Tibial nerve (tissue), 4 donors: Measurements from ENCODE around the gene LYPLAL1. TPM values are rescaled to one million over a fixed set of nuclear protein-coding genes. Genes with fewer than 3 reads are reported as not detected.

Source experiments
- DNase-seq, 2 donors: peaks; one replicate each; pipeline ENCODE4 v3.0.0-alpha.2; 2019; ENCODE audit warnings: low spot score in 2 of 2
- H3K27ac ChIP-seq, 4 donors: fragments of 200-600 bp; sonication (generic) in 3 of 4; one replicate each; pipeline ENCODE4 v1.5.1; 2017 to 2019; ENCODE audit warnings: mild to moderate bottlenecking in 1 of 4
- H3K27me3 ChIP-seq, 2 donors: fragments of 200-600 bp; sonication (generic) in 1 of 2; one replicate each; pipeline versions ENCODE4 v1.5.1 to v1.6.0; 2017 to 2019
- H3K36me3 ChIP-seq, 3 donors: fragments of 200-600 bp; sonication (generic); one replicate each; pipeline ENCODE4 v1.5.1; 2018 to 2019
- H3K4me1 ChIP-seq, 4 donors: fragments of 200-600 bp; sonication (generic) in 3 of 4; one replicate each; pipeline ENCODE4 v1.5.1; 2017 to 2019
- H3K4me3 ChIP-seq, 4 donors: fragments of 200-600 bp; sonication (generic) in 3 of 4; one replicate each; pipeline ENCODE4 v1.5.1; 2017 to 2019; ENCODE audit warnings: mild to moderate bottlenecking in 1 of 4, moderate library complexity in 1 of 4
- H3K9me3 ChIP-seq, 4 donors: fragments of 200-600 bp; sonication (generic) in 3 of 4; one replicate each; pipeline ENCODE4 v1.5.1; 2017 to 2019
- CTCF ChIP-seq, 5 experiments: fragments of 200-600 bp in 3 of 5; fragments of 450-650 bp in 2 of 5; sonication (generic) in 3 of 5; IDR thresholded peaks; one replicate each; pipeline ENCODE4 v1.5.1; 2016 to 2019; ENCODE audit warnings: antibody characterized with exemption in 5 of 5, mild to moderate bottlenecking in 3 of 5, moderate library complexity in 2 of 5
- EP300 ChIP-seq, 2 donors: sonication (generic); formaldehyde crosslinking; IDR thresholded peaks; one replicate each; pipeline ENCODE4 v1.6.1; 2017; ENCODE audit warnings: antibody characterized with exemption in 2 of 2, mild to moderate bottlenecking in 1 of 2
- POLR2A ChIP-seq, 2 donors: fragments of 450-650 bp; IDR thresholded peaks; one replicate each; pipeline ENCODE4 v1.6.1; 2017; ENCODE audit warnings: antibody characterized with exemption in 2 of 2, mild to moderate bottlenecking in 2 of 2, moderate library complexity in 2 of 2
- WGBS, 2 donors: methylation state at CpG; one replicate each; pipeline ENCODE4 v1.1.5; 2018; 5-methylcytosine and 5-hydroxymethylcytosine counted together
- total RNA-seq, 4 donors: library from RNA; depleted of rRNA; stranded (reverse); fragments of >200 nt; gene quantifications; one replicate each; pipeline ENCODE4 v1.1.0, GENCODE V29; 2016

Gene LYPLAL1
- total RNA-seq, 4 donors from 2014 or later: 19.2 to 52.2 (median 22.1) TPM

GRCh38 chr1:219151467-219151866 is 22.2 kb upstream of the LYPLAL1 start:
- TF ChIP-seq CTCF (IDR thresholded peaks at IDR 0.05) (no peak), POLR2A (IDR thresholded peaks at IDR 0.05) (no peak), EP300 (IDR thresholded peaks at IDR 0.05) (no peak)
- H3K27me3 ChIP-seq: no peaks in the 10 kb centered on the region
- H3K4me1 ChIP-seq: peaks cover 0 to 7% (median 0%) of the 10 kb centered on the region in 4 donors
- H3K9me3 ChIP-seq: no peaks in the 10 kb centered on the region
- H3K27ac ChIP-seq: no peak overlapping the region
- DNase-seq: no peak
- no peaks in the 10 kb centered on the region for H3K36me3 ChIP-seq
- WGBS, 2 donors: 94% methylated on average over 3 of the region's 3 CpGs
- no peak overlapping the region for H3K4me3 ChIP-seq

GRCh38 chr1:219152751-219153150 is 20.9 kb upstream of the LYPLAL1 start:
- H3K4me3 ChIP-seq: no peak overlapping the region
- no peak for DNase-seq
- 80 to 82% methylated on average over 3 of the region's 3 CpGs for WGBS, 2 donors
- TF ChIP-seq POLR2A (IDR thresholded peaks at IDR 0.05) (no peak), EP300 (IDR thresholded peaks at IDR 0.05) (no peak), CTCF (IDR thresholded peaks at IDR 0.05) (no peak)
- H3K27me3 ChIP-seq: no peaks in the 10 kb centered on the region
- H3K4me1 ChIP-seq: peaks cover 0 to 7% (median 0%) of the 10 kb centered on the region in 4 donors
- H3K9me3 ChIP-seq: no peaks in the 10 kb centered on the region
- no peak overlapping the region for H3K27ac ChIP-seq
- no peaks in the 10 kb centered on the region for H3K36me3 ChIP-seq

GRCh38 chr1:219153723-219154122 is 20.0 kb upstream of the LYPLAL1 start:
- Histone ChIP-seq H3K27ac (no peak overlapping the region), H3K27me3 (no peaks in the 10 kb centered on the region), H3K36me3 (no peaks in the 10 kb centered on the region), H3K4me1 (peaks cover 0 to 7% (median 0%) of the 10 kb centered on the region in 4 donors), H3K9me3 (no peaks in the 10 kb centered on the region), H3K4me3 (no peak overlapping the region)
- DNase-seq: no peak
- no peak for TF ChIP-seq POLR2A (IDR thresholded peaks at IDR 0.05)
- TF ChIP-seq EP300 (IDR thresholded peaks at IDR 0.05): no peak
- no peak for TF ChIP-seq CTCF (IDR thresholded peaks at IDR 0.05)
- 76% methylated on average over 4 of the region's 4 CpGs for WGBS, 2 donors

DNA sequence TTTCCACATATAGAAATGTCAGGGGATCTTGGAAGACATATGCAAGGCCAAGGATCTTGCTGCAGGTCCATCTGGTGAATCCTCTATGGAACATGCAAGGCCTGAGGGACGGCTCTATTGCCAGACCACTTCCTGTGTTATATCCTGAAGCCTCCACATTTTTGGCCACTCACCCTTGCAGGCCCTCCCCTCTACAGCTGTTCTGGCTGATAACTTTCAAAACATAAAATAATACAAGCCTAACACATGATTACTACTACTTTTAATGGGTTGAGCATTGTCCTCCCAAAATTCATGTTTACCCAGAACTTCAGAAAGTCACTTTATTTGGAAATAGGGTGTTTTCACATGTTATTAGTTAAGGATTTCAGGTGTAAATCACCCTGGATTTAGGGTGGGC is 18.5 kb upstream of the LYPLAL1 start:
- DNase-seq: no peak
- Histone ChIP-seq H3K4me3 (no peak overlapping the region), H3K36me3 (no peaks in the 10 kb centered on the region), H3K27me3 (no peaks in the 10 kb centered on the region), H3K9me3 (no peaks in the 10 kb centered on the region), H3K4me1 (peaks cover 0 to 3% (median 0%) of the 10 kb centered on the region in 4 donors), H3K27ac (no peak overlapping the region)
- TF ChIP-seq CTCF (IDR thresholded peaks at IDR 0.05) (no peak), EP300 (IDR thresholded peaks at IDR 0.05) (no peak), POLR2A (IDR thresholded peaks at IDR 0.05) (no peak)
- WGBS, 2 donors: 46 to 67% methylated on average over 1 of the region's 1 CpG

- H3K4me3 ChIP-seq: no peak overlapping the region
- no peaks in the 10 kb centered on the region for H3K9me3 ChIP-seq
- H3K27ac ChIP-seq: no peak overlapping the region
- no peak for DNase-seq
- WGBS, 2 donors: 74 to 75% methylated on average over 4 of the region's 4 CpGs
- TF ChIP-seq EP300 (IDR thresholded peaks at IDR 0.05) (no peak), CTCF (IDR thresholded peaks at IDR 0.05) (no peak), POLR2A (IDR thresholded peaks at IDR 0.05) (no peak)
- H3K36me3 ChIP-seq: no peaks in the 10 kb centered on the region
- H3K27me3 ChIP-seq: no peaks in the 10 kb centered on the region
- H3K4me1 ChIP-seq: peaks cover 0 to 9% (median 0%) of the 10 kb centered on the region in 4 donors
These were observed 13.6 kb upstream of the LYPLAL1 start for GRCh38 chr1:219159946-219160645.
